Upper lobe of left lung (tissue), 4 donors: Measurements from ENCODE around the gene SPAG16.

Experiments
- CTCF ChIP-seq, 6 experiments: fragments of 450-650 bp in 4 of 6; fragments of 200-600 bp in 2 of 6; sonication (generic) in 2 of 6; IDR thresholded peaks; one replicate each; pipeline ENCODE4 v1.5.1; 2016 to 2019; ENCODE audit warnings: antibody characterized with exemption in 6 of 6
- EP300 ChIP-seq, 4 donors: sonication (generic); formaldehyde crosslinking; IDR thresholded peaks; one replicate each; pipeline ENCODE4 v1.5.1; 2017; ENCODE audit warnings: antibody characterized with exemption in 4 of 4, control low read depth in 2 of 4

DNA sequence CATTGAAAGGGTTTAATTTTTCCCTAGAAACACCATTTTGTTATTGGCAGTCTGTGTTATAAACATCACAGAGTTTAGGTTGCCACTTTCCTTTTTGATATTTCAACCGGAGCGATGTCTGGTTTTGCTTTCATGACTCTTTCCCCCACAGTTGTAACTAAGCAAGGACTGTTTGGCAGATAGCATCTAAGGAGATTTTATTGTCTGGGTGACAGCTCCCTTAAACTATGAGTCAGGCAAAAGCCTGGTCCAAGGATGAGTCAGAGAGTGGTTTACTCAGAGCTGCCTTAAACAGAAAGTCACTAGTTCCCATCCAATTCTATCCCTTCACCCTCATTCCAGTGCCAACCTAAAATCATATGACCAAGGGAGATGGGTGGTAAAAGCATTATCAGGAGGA, 785.0 kb downstream of the SPAG16 start:
- TF ChIP-seq CTCF (IDR thresholded peaks at IDR 0.05) (no peak), EP300 (IDR thresholded peaks at IDR 0.05) (no peak)
